ENCODE measurements around the gene MSRB1. TPM values are rescaled to one million over a fixed set of nuclear protein-coding genes. Genes with fewer than 3 reads are reported as not detected.

The MSRB1 gene
- total RNA-seq, 4 donors from 2014 or later, result 13.9 to 56.5 (median 29.3) TPM

DNA sequence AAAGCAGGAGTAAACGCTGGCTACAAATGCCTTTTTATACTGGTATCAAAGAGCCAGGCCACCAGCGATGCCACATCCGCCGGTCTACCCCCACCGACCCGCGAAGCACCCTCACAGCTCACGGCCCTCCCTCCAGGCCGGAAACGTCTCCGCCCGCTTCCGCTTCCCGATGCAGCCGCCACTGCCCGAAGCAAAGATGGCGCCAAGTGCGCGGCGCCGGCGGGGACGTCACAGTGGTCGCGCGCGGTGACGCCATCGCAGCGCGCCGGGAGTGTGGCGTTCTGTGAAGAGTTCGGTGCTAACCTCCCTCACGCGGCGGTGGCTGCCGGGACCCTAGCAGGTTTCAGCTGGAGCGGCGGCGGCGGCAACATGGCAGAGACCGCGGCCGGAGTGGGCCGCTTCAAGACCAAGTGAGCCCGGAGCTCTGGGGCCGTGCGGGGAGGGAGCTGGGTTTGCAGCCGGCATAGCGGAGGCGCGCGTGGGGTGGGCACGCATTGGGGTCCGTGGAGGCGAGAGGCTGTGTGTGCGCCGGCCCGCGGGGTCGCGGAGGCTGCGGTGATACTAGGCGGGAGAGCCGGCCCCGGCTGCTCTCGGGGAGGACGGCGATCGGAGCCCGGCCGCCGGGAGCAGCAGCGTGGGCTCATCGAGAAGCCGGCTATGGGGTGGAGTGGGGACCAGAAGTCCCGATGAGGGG is 28.9 kb upstream of the MSRB1 start, which contains the start of gene TBL3:
Gene TBL3 (plus strand): TSS at position 258 of the 694 bp plus-strand sequence. CDS start 112 bp downstream, at position 370.
- WGBS, 2 donors (ENCODE audit: low coverage in 1 of 2), result 0% methylated on average over 65 of the region's 78 CpGs; no CpG with 5 or more reads in 1 of the 2 donors
- DNase-seq, result peak; percentile 95
- TF ChIP-seq POLR2AphosphoS5 (IDR thresholded peaks at IDR 0.05) (peak; percentile 98), EP300 (IDR thresholded peaks at IDR 0.05; ENCODE audit: low read depth) (no peak), POLR2A (IDR thresholded peaks at IDR 0.05) (peak; percentile 95)
- TF ChIP-seq, protein P1, sequence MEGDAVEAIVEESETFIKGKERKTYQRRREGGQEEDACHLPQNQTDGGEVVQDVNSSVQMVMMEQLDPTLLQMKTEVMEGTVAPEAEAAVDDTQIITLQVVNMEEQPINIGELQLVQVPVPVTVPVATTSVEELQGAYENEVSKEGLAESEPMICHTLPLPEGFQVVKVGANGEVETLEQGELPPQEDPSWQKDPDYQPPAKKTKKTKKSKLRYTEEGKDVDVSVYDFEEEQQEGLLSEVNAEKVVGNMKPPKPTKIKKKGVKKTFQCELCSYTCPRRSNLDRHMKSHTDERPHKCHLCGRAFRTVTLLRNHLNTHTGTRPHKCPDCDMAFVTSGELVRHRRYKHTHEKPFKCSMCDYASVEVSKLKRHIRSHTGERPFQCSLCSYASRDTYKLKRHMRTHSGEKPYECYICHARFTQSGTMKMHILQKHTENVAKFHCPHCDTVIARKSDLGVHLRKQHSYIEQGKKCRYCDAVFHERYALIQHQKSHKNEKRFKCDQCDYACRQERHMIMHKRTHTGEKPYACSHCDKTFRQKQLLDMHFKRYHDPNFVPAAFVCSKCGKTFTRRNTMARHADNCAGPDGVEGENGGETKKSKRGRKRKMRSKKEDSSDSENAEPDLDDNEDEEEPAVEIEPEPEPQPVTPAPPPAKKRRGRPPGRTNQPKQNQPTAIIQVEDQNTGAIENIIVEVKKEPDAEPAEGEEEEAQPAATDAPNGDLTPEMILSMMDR (IDR thresholded peaks at IDR 0.05), result peak in 1 of 5 experiments; percentile 17
- intact Hi-C loops (cut with DNase I; ENCODE audit: low total_unique reads), result no loop called here
- peaks cover 0 to 9% (median 2%) of the 10 kb centered on the region in 4 donors for H3K36me3 ChIP-seq
- peak within 1 kb of the TSS; percentile 90 to 99 (median 94) for H3K27ac ChIP-seq
- no peaks in the 10 kb centered on the region for H3K27me3 ChIP-seq
- H3K4me1 ChIP-seq, result peaks cover 11 to 23% (median 20%) of the 10 kb centered on the region in 4 donors
- no peaks in the 10 kb centered on the region for H3K9me3 ChIP-seq
- peak within 1 kb of the TSS; percentile 63 to 98 (median 92) for H3K4me3 ChIP-seq
- in situ Hi-C loops (cut with MboI; ENCODE audit: low pct_ligation_motif_present in 1 of 4, low pct_unique_long_range_greater_than_20kb in 1 of 4, low sequenced_read_pairs in 3 of 4), result no loop called here

DNA sequence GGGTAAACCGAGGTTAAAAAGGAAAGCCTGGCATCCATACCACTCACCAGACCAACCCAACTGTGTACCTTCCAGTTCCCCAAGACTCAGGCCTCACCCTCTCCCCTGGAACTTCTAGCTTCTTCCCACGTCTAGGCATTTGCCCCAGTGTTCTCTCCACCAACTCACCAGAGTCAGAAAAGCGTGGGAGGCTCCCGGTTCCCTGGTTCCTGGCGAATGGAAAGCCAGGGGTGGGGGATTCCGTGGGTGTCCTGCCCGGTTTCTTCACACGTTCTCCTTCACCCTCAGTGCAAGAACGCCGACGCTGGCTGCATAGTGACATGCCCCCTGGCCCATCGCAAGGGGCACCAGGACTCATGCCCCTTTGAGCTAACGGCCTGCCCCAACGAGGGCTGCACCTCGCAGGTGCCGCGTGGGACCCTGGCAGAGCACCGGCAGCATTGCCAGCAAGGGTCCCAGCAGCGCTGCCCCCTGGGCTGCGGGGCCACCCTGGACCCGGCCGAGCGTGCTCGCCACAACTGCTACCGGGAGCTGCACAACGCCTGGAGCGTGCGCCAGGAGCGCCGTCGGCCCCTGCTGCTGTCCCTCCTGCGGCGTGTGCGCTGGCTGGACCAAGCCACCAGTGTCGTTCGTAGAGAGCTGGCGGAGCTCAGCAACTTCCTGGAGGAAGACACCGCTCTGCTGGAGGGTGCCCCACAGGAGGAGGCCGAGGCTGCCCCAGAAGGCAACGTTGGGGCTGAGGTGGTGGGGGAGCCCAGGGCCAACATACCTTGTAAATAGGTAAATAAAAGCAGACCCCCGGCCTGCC is 25.4 kb upstream of the MSRB1 start:
- in situ Hi-C loops (cut with MboI; ENCODE audit: low pct_ligation_motif_present in 1 of 4, low pct_unique_long_range_greater_than_20kb in 1 of 4, low sequenced_read_pairs in 3 of 4), result no loop called here
- no peak overlapping the region for H3K4me3 ChIP-seq
- TF ChIP-seq POLR2A (IDR thresholded peaks at IDR 0.05) (no peak), POLR2AphosphoS5 (IDR thresholded peaks at IDR 0.05) (no peak), EP300 (IDR thresholded peaks at IDR 0.05; ENCODE audit: low read depth) (no peak)
- TF ChIP-seq, protein P1 (IDR thresholded peaks at IDR 0.05), result no peak
- 93 to 100% methylated on average over 1 to 41 of the region's 41 CpGs for WGBS, 2 donors (ENCODE audit: low coverage in 1 of 2)
- intact Hi-C loops (cut with DNase I; ENCODE audit: low total_unique reads), result no loop called here
- H3K36me3 ChIP-seq, result no peaks in the 10 kb centered on the region
- no peaks in the 10 kb centered on the region for H3K9me3 ChIP-seq
- no peaks in the 10 kb centered on the region for H3K27me3 ChIP-seq
- no peak for DNase-seq
- H3K4me1 ChIP-seq, result peaks cover 11 to 42% (median 34%) of the 10 kb centered on the region in 4 donors
- H3K27ac ChIP-seq, result no peak overlapping the region

DNA sequence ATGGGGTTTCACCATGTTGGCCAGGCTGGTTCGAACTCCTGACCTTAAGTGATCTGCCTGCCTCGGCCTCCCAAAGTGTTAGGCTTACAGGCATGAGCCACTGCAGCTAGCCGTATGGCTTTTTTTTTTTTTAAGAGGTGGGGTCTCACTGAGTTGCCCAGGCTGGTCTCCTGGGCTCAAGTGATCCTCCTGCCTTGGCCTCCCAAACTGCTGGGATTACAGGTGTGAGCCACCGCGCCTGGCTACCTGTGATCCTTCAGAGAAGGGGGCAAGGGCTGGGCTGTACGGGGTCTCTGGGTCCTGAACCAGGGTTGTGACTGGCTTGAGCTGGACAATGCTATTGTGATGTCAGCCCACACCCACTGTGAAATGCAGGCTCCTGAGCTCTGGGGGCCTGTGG is 23.5 kb upstream of the MSRB1 start, which contains the start of gene RNF151:
Gene RNF151 (plus strand): TSS at position 397 of the 400 bp plus-strand sequence. CDS start 26 bp downstream, outside the sequence.
- H3K36me3 ChIP-seq, result peaks cover 0 to 15% (median 6%) of the 10 kb centered on the region in 4 donors
- H3K4me3 ChIP-seq, result peak within 1 kb of the TSS in 3 of 4 donors; percentile 89 to 99 (median 91)
- H3K9me3 ChIP-seq, result no peaks in the 10 kb centered on the region
- 96 to 100% methylated on average over 1 to 6 of the region's 6 CpGs for WGBS, 2 donors (ENCODE audit: low coverage in 1 of 2)
- no peak for TF ChIP-seq POLR2AphosphoS5 (IDR thresholded peaks at IDR 0.05)
- peaks cover 4 to 36% (median 29%) of the 10 kb centered on the region in 4 donors for H3K4me1 ChIP-seq
- peak within 1 kb of the TSS; percentile 96 to 99 (median 98) for H3K27ac ChIP-seq
- DNase-seq, result no peak
- in situ Hi-C loops (cut with MboI; ENCODE audit: low pct_ligation_motif_present in 1 of 4, low pct_unique_long_range_greater_than_20kb in 1 of 4, low sequenced_read_pairs in 3 of 4), result no loop called here
- no peaks in the 10 kb centered on the region for H3K27me3 ChIP-seq
- intact Hi-C loops (cut with DNase I; ENCODE audit: low total_unique reads), result no loop called here

DNA sequence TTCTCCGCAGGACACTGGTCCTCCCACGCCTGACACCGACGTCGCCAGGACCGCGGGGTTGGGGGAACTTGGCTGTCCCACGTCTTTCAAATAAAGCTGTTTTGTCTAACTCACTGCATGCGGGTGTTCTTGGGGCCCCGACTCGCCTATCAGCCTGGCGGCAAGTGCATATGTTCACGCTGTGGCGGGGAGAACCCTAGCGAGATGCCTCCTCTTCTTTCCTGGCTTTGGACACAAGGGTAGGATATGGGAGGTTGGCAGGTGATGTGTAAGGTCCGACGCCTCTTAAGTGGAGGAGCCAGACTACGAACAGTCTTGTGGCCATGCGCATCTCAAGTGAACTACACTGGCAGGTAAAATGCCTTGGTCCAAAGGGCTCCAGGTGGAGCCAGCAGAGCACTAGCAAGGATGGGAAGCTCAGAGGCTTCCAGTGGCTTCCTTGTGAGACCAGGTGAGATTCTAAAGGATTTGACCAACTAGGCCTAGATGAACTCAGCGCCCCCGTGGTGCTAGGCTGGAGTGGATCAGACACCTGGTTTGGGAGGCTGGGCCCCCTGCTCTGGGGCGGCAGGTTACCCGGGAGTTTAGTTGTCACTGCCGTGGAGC is 22.5 kb upstream of the MSRB1 start:
- H3K4me1 ChIP-seq, result peaks cover 5 to 36% (median 29%) of the 10 kb centered on the region in 4 donors
- TF ChIP-seq, protein P1 (IDR thresholded peaks at IDR 0.05), result no peak
- TF ChIP-seq POLR2A (IDR thresholded peaks at IDR 0.05), result no peak
- peak in 1 of 3 donors; percentile 3 for TF ChIP-seq POLR2AphosphoS5 (IDR thresholded peaks at IDR 0.05)
- DNase-seq, result no peak
- intact Hi-C loops (cut with DNase I; ENCODE audit: low total_unique reads), result no loop called here
- H3K4me3 ChIP-seq, result peak overlapping the region; percentile 76 to 99 (median 90)
- no peaks in the 10 kb centered on the region for H3K9me3 ChIP-seq
- 18% methylated on average over 24 of the region's 24 CpGs; no CpG with 5 or more reads in 1 of the 2 donors for WGBS, 2 donors (ENCODE audit: low coverage in 1 of 2)
- in situ Hi-C loops (cut with MboI; ENCODE audit: low pct_ligation_motif_present in 1 of 4, low pct_unique_long_range_greater_than_20kb in 1 of 4, low sequenced_read_pairs in 3 of 4), result no loop called here
- no peaks in the 10 kb centered on the region for H3K27me3 ChIP-seq
- H3K36me3 ChIP-seq, result peaks cover 0 to 16% (median 6%) of the 10 kb centered on the region in 4 donors
- H3K27ac ChIP-seq, result peak overlapping the region; percentile 96 to 99 (median 98)
